Activated CD8-positive, alpha-beta memory T cell treated with anti-CD3 and anti-CD28 coated beads, Interleukin-2, amount 50 U/mL, for 48 hours (primary cell): ENCODE measurements around the gene YIPF5.

Experiments used
- DNase-seq: peaks from one replicate; pipeline ENCODE4 v3.0.0-alpha.2; 2020

The YIPF5 gene

GRCh38 chr5:144170276-144171024 is at the start of gene YIPF5, which contains the start of gene KCTD16:
YIPF5 (minus strand) TSS chr5:144170659; CDS start chr5:144169955, 704 bp downstream.
KCTD16 (plus strand) TSS chr5:144170873.
- DNase-seq, result peak; percentile 96

GRCh38 chr5:144219869-144220268 is 49.4 kb upstream of the YIPF5 start:
- no peak for DNase-seq

GRCh38 chr5:144210655-144211054 is 40.2 kb upstream of the YIPF5 start:
- DNase-seq, result no peak

GRCh38 chr5:144209361-144209760 is 38.9 kb upstream of the YIPF5 start:
- DNase-seq, result no peak

GRCh38 chr5:144207875-144208444 is 37.5 kb upstream of the YIPF5 start:
- no peak for DNase-seq

GRCh38 chr5:144206141-144206540 is 35.7 kb upstream of the YIPF5 start:
- no peak for DNase-seq

- DNase-seq, result no peak
These were observed 34.7 kb upstream of the YIPF5 start for GRCh38 chr5:144205141-144205551.

GRCh38 chr5:144203750-144204596 is 33.5 kb upstream of the YIPF5 start:
- DNase-seq, result no peak

GRCh38 chr5:144202726-144203125 is 32.3 kb upstream of the YIPF5 start:
- DNase-seq, result no peak

GRCh38 chr5:144202072-144202471 is 31.6 kb upstream of the YIPF5 start:
- no peak for DNase-seq

GRCh38 chr5:144201588-144201987 is 31.1 kb upstream of the YIPF5 start:
- DNase-seq, result no peak

GRCh38 chr5:144198386-144198785 is 27.9 kb upstream of the YIPF5 start:
- DNase-seq, result no peak

- DNase-seq, result no peak
These were observed 26.2 kb upstream of the YIPF5 start for GRCh38 chr5:144196612-144197011.

GRCh38 chr5:144195448-144195847 is 25.0 kb upstream of the YIPF5 start:
- DNase-seq, result no peak

- DNase-seq, result no peak
These were observed 23.7 kb upstream of the YIPF5 start for GRCh38 chr5:144194144-144194543.

GRCh38 chr5:144192661-144193060 is 22.2 kb upstream of the YIPF5 start:
- DNase-seq, result no peak

- DNase-seq, result no peak
These were observed 21.5 kb upstream of the YIPF5 start for GRCh38 chr5:144191998-144192397.

GRCh38 chr5:144191531-144191930 is 21.1 kb upstream of the YIPF5 start:
- no peak for DNase-seq

GRCh38 chr5:144189800-144190429 is 19.5 kb upstream of the YIPF5 start:
- DNase-seq, result peak; percentile 64

GRCh38 chr5:144187699-144188294 is 17.3 kb upstream of the YIPF5 start:
- DNase-seq, result peak; percentile 65

- DNase-seq, result no peak
These were observed 12.9 kb upstream of the YIPF5 start for GRCh38 chr5:144183254-144183889.

GRCh38 chr5:144179226-144179625 is 8.8 kb upstream of the YIPF5 start:
- DNase-seq, result no peak
